NCI-H1436 treated with DMSO at 0.1 percent for 48 hours (cell line): Measurements from ENCODE around the gene TTYH3.
"Not testable (repeated sequence)": the region's sequence is repeated elsewhere in the genome, so short reads cannot be mapped to it uniquely, and the experiment has no call there.

Experiments used
- DNase-seq: peaks from one replicate; lab custom pipeline; 2025; lab: John Stamatoyannopoulos, UW

The TTYH3 gene

GRCh38 chr7:2688409-2689342 lies 56.9 kb downstream of the TTYH3 start:
- no peak for DNase-seq

GRCh38 chr7:2689343-2689847 lies 57.6 kb downstream of the TTYH3 start:
- DNase-seq, result no peak

GRCh38 chr7:2689951-2690705 lies 58.3 kb downstream of the TTYH3 start:
- no peak for DNase-seq

DNA sequence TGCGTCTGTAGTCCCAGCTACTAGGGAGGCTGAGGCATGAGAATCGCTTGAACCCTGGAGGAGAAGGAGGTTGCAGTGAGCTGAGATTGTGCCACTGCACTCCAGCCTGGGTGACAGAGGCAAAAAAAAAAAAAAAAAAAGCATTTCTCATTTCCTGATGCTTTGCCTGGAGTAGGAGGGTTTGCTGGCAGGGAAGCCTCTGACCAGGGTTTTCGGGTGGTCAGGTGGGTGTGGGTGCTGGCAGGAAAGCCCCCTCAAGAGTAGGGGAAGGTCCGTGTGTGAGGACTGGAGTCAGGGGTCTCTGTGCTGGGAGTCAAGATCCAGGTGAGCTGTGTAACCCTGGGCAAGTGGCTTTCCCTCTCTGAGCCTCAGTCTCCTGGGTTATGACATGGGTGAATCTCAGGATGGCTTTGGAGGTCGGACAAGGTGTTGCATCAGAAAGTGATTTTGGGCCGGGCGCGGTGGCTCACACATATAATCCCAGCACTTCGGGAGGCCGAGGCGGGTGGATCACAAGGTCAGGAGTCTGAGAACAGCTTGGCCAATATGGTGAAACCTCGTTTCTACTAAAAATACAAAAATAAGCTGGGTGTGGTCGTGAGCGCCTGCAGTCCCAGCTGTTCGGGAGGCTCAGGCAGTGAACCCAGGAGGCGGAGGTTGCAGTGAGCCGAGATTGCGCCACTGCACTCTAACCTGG lies 59.4 kb downstream of the TTYH3 start:
- DNase-seq, result no peak

- not testable (repeated sequence) for DNase-seq
Measured at GRCh38 chr7:2691932-2692439, 60.2 kb downstream of the TTYH3 start.

DNA sequence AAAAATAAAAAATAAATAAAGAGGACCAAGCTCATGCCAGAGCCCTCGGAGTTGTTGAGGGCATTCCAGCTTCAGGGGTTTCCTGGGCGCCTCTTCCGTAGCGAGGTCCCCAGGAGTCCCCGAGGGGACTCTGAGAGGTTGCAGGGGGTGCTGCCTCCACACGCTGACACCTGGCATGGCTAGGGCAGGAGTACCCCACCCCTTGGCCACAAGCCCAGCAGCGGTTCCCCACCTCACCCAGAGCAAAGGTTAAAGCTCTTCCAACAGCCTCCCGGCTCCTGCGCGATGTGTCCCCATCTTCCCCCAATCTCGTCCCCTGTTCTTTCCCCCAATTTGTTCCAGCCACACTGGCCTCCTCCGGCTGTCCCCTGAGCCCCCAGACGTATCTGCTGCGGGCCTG lies 60.8 kb downstream of the TTYH3 start:
- DNase-seq, result no peak

- not testable (repeated sequence) for DNase-seq
Measured at GRCh38 chr7:2693420-2694121, 61.8 kb downstream of the TTYH3 start.

DNA sequence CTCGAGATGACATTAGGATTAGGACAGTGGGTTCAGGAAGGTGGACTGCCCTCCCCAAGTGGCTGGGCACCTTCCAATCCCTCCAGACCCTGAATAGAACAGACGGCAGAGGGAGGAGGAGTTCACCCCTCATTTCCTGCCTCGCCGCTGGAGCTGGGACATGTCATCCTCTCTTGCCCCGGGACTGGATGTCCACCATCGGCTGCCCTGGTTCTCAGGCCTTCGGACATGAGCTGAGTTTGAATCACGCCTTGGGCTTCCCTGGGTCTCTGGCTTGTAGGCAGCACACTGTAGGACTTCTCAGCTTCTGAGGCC lies 62.3 kb downstream of the TTYH3 start:
- DNase-seq, result not testable (repeated sequence)

GRCh38 chr7:2698581-2699288 lies 66.9 kb downstream of the TTYH3 start:
- DNase-seq, result no peak

- DNase-seq, result no peak
Measured at GRCh38 chr7:2699289-2699620, 67.5 kb downstream of the TTYH3 start.

- DNase-seq, result no peak
Measured at GRCh38 chr7:2700141-2700850, 68.5 kb downstream of the TTYH3 start.

- DNase-seq, result no peak
Measured at GRCh38 chr7:2701424-2701823, 69.6 kb downstream of the TTYH3 start.

DNA sequence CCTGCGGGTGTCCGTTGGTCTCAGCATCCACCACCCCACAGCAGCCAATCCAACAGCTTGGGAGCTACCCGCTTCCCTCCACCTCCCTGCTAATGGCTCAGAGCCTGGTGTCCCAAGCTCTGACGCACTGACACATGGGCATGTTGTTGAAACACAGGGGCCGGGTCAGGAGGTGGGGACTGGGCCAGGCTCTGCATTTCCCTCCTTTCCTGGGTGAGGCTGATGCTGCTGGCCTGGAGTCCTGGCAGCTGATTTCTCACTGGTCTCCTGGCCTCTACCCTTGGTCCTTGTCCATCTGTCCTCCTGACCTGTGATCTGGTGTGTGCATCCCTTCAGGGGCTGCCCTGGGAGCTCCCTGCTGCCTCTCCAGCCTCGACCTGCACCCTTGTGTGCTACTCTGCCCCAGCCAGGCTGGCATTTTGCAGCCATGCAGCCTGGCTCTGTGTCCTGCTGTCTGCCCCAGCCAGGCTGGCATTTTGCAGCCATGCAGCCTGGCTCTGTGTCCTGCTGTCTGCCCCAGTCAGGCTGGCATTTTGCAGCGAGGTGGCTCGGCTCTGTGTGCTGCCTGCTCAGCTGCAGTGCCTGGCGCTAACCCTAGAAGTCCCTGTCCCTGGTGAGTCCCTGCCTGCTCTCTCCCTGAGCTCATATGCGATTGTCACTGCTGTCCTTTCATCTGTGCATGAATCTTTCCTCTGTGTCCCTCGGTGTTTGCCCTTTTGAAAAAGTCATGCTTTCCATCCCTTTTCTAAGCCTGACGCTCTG lies 70.2 kb downstream of the TTYH3 start:
- DNase-seq, result no peak

- no peak for DNase-seq
Measured at GRCh38 chr7:2702594-2702957, 70.8 kb downstream of the TTYH3 start.

DNA sequence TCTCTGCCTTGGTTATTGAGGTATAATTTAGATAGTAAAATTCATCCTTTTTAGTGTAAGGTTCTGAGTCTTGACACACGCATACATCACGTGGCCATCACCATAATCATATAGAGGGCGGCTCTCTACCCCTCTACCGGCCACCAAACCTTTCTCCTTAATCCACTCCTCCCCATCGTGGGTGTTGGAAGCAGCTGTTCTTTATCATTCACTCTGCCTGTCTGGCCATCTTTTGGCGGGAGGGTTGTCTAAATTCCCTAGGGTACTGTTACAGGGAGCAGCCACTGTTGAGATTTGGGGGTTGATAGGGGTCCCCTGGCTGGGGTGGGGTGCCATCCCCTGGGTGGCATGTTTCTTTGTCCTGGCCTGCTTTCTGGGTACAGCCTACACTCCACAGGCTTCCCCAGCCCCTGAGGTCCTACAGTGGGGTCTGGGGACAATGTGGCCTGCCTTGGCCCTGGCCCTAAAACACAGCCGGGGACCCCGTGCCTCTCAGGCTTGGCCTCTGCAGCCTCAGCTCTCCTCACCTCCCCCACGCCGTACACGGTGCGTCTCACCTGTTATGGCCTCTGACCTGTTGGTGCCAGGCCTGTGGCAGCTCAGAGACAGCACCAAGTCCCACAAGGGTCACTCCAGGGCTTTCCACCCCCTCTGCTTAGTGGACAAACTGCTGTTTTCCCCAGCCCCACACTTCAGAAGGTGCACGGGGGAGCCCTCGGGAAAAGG lies 73.7 kb downstream of the TTYH3 start:
- DNase-seq, result no peak

DNA sequence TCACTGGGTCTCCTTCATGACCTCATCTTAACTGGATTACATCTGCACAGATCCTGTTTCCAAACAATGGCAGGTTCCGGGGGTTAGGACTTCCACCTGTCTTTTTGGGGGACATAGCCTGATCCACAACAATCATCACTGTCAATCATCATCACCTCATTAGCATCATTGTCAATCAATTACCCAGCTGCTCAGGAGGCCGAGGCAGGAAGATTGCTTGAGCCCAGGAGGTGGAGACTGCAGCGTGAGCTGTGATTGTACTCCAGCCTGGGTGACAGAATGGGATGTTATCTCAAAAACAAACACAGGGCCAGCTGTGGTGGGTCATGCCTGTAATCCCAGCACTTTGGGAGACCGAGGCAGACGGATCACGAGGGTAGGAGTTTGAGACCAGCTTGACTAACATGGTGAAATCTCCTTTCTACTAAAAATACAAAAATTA lies 74.9 kb downstream of the TTYH3 start:
- DNase-seq, result no peak

- no peak for DNase-seq
Measured at GRCh38 chr7:2707481-2707880, 75.7 kb downstream of the TTYH3 start.

- DNase-seq, result no peak
Measured at GRCh38 chr7:2708041-2708440, 76.3 kb downstream of the TTYH3 start.
